Measurements from ENCODE around the gene GALNT9.

Gene GALNT9

DNA sequence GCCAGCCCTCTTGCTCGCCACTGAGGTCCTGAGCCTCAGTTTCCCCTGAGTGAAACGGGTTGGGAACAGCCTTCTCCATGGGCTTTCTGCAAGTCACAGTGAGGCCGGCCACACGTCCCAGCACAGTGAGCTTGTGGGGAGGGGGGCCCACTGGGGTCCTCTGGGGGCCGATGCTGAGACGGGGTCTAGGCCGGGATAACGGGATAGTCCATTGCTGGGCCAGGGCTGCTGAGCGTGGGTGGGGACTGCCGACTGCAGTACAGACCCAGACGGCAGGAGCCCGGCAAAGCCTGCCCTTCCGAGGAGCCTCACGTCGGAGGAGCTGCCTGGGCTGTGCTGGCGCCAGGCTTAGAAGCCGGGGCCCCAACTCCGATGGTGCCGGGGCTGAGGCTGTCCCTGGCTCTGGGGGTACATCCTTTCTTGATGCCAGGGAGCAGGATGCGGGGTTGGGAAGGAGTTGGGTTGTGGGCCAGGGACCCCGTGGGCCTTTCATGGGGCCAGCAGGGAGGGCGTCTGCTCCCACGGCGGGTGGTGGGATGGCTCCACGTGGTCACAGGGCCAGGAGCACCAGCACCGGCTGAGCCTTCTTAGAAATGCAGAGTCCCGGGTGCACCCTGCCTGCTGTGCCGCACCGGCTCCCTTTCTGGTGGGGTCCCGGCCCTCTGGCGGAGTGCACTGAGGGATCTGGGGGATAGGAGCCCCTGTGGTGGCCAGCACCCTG lies 160.9 kb downstream of the GALNT9 start:
- H3K27me3 ChIP-seq (ENCODE audit: insufficient read depth, low read length, poor library complexity): no peaks in the 10 kb centered on the region
- no peak overlapping the region for H3K9ac ChIP-seq (ENCODE audit: low read depth, low read length)
- H4K20me1 ChIP-seq (ENCODE audit: insufficient read depth, low read length): peaks cover 4% of the 10 kb centered on the region; the same call in 1 of the 2 replicates

DNA sequence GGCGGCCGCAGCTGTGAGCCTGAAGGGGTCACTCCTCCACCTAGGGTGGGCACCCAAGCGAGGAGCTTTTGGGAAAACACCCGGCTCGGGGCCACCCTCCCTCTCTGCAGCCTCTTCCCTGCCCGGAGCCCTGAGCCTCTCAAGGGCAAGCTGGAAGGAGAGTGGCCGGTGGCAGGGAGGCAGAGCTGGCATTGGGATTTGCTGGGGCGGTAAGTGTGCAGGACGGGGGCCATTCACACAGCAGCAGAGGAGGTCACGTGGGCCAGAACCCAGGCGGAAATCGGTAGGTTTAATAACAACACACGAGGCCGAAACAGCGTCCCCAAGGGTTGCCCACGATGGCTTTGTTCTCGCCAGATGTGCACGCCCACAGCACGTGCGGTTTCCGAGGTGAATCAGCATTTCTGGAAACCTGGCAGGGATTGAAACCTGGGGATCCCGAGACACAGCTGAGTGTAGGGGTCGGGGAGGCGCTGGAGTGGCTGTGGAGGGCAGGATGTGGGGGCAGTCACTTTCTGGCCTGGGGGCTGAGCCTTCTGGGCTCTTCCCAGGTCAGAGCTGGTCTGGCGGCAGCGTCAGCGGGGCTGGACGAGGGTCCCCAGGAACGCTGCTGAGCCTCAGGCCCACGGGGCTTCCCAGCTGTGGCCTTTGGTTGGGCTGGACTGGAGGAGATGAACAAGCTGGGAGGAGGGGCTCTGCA lies 161.6 kb downstream of the GALNT9 start:
- H3K27me3 ChIP-seq (ENCODE audit: insufficient read depth, low read length, poor library complexity): peaks cover 7% of the 10 kb centered on the region
- H3K27ac ChIP-seq (ENCODE audit: low read length): no peak overlapping the region
- H4K20me1 ChIP-seq (ENCODE audit: insufficient read depth, low read length): peaks cover 9% of the 10 kb centered on the region; the same call in 1 of the 2 replicates
- H3K4me1 ChIP-seq (ENCODE audit: insufficient read depth, low read length): 0 out of 2 replicates have a peak, but pooled peaks cover 4% of the 10 kb centered on the region
- DNase-seq (peak; percentile 73), ATAC-seq (ENCODE audit: insufficient read depth, low read depth) (peak; percentile 73)
- no peak overlapping the region for H3K4me2 ChIP-seq (ENCODE audit: insufficient read depth, low read length)
- no peaks in the 10 kb centered on the region for H3K79me2 ChIP-seq (ENCODE audit: insufficient read depth, low read length)
- H3K9me3 ChIP-seq (ENCODE audit: insufficient read depth, low read length, severe bottlenecking): no peaks in the 10 kb centered on the region
- no peak overlapping the region for H3K9ac ChIP-seq (ENCODE audit: low read depth, low read length)
- TF ChIP-seq CTCF (IDR thresholded peaks at IDR 0.05; ENCODE audit: borderline replicate concordance, extremely low read depth, low read length, poor library complexity, severe bottlenecking): no peak
- no peak for TF ChIP-seq EZH2 (IDR thresholded peaks at IDR 0.05; ENCODE audit: borderline replicate concordance, low read depth, low read length, severe bottlenecking)
- H3K36me3 ChIP-seq (ENCODE audit: insufficient read depth, low read length): no peaks in the 10 kb centered on the region
- H3K4me3 ChIP-seq (ENCODE audit: low read depth in 1 of 2, low read length in 2 of 2): no peak overlapping the region
- H2AFZ ChIP-seq (ENCODE audit: low read depth, low read length): no peak overlapping the region

More for the DNA sequence above, 160.9 kb downstream of the GALNT9 start:
- Histone ChIP-seq H3K4me2 (ENCODE audit: insufficient read depth, low read length) (no peak overlapping the region), H3K4me1 (ENCODE audit: insufficient read depth, low read length) (no peaks in the 10 kb centered on the region), H2AFZ (ENCODE audit: low read depth, low read length) (no peak overlapping the region), H3K79me2 (ENCODE audit: insufficient read depth, low read length) (no peaks in the 10 kb centered on the region), H3K9me3 (ENCODE audit: insufficient read depth, low read length, severe bottlenecking) (no peaks in the 10 kb centered on the region), H3K27ac (ENCODE audit: low read length) (no peak overlapping the region), H3K4me3 (ENCODE audit: low read depth in 1 of 2, low read length in 2 of 2) (no peak overlapping the region), H3K36me3 (ENCODE audit: insufficient read depth, low read length) (no peaks in the 10 kb centered on the region)
- ATAC-seq (ENCODE audit: insufficient read depth, low read depth) (no peak), DNase-seq (no peak)
- no peak for TF ChIP-seq EZH2 (IDR thresholded peaks at IDR 0.05; ENCODE audit: borderline replicate concordance, low read depth, low read length, severe bottlenecking)

DNA sequence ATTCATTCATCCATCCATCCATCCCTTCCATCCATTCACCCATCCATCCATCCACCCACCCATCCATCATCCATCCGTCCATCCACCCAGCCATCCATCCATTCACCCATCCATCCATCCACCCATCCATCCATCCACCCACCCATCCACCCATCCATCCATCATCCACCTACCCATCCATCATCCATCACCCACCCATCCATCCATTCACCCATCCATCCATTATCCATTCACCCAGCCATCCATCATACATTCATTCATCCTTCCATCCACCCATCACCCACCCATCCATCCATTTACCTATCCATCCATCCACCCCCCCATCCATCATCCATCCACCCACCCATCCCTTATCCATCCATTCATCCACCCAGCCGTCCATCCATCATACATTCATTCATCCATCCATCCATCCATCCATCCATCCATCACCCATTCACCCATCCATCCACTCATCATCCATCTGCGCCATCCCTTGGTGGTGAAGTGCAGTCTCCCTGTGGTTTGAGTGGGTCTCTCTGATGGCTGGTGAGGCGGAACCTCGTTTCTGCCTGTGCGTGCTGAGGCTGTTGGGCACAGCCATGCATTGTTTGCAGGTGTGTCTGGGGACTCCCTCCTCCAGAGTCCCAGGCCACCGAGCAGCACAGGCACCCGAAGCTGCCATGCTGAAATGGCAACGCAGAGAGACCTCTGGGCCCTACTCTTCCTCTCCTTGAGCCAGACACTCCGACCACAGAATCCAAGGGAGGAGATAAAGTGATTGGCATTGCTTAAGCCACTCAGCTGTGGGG lies 162.4 kb downstream of the GALNT9 start:
- TF ChIP-seq EZH2 (IDR thresholded peaks at IDR 0.05; ENCODE audit: borderline replicate concordance, low read depth, low read length, severe bottlenecking): no peak
- no peak for TF ChIP-seq CTCF (IDR thresholded peaks at IDR 0.05; ENCODE audit: borderline replicate concordance, extremely low read depth, low read length, poor library complexity, severe bottlenecking)
- Histone ChIP-seq H3K27me3 (ENCODE audit: insufficient read depth, low read length, poor library complexity) (peaks cover 8% of the 10 kb centered on the region), H3K36me3 (ENCODE audit: insufficient read depth, low read length) (no peaks in the 10 kb centered on the region), H3K79me2 (ENCODE audit: insufficient read depth, low read length) (no peaks in the 10 kb centered on the region), H3K4me2 (ENCODE audit: insufficient read depth, low read length) (no peak overlapping the region), H3K4me1 (ENCODE audit: insufficient read depth, low read length) (peaks cover 4% of the 10 kb centered on the region; the same call in 1 of the 2 replicates), H2AFZ (ENCODE audit: low read depth, low read length) (no peak overlapping the region), H3K9ac (ENCODE audit: low read depth, low read length) (no peak overlapping the region), H3K9me3 (ENCODE audit: insufficient read depth, low read length, severe bottlenecking) (no peaks in the 10 kb centered on the region), H3K27ac (ENCODE audit: low read length) (no peak overlapping the region), H3K4me3 (ENCODE audit: low read depth in 1 of 2, low read length in 2 of 2) (no peak overlapping the region), H4K20me1 (ENCODE audit: insufficient read depth, low read length) (peaks cover 11% of the 10 kb centered on the region)
- no peak for DNase-seq
- no peak for ATAC-seq (ENCODE audit: insufficient read depth, low read depth)

Measured in DND-41 (cell line).